Activated T-helper 1 cell treated with anti-CD3 and anti-CD28 coated beads, Interleukin-12 subunit alpha, Interleukin-12 subunit beta, Interleukin-2, Interleukin-4 antibody, amounts not matched to agents 30 ng/mL and 10 ng/mL and 1 ng/mL, durations not matched to agents 14 hours and 24 hours and 36 hours (primary cell): ENCODE measurements around the gene RAB11FIP4. TPM values are rescaled to one million over a fixed set of nuclear protein-coding genes. Genes with fewer than 3 reads are reported as not detected.
"Not testable (repeated sequence)": the region's sequence is repeated elsewhere in the genome, so short reads cannot be mapped to it uniquely, and the experiment has no call there.

Experiments
- DNase-seq: peaks from one replicate; pipeline ENCODE4 v3.0.0; 2021; ENCODE audit warnings: low spot score
- H3K27ac Mint-ChIP-seq: one replicate; pipeline ENCODE4 v1.8.0; 2021; ENCODE audit warnings: mild to moderate bottlenecking, mixed read lengths
- H3K27me3 Mint-ChIP-seq: one replicate; pipeline ENCODE4 v1.8.0; 2022; ENCODE audit warnings: mild to moderate bottlenecking, moderate library complexity, mixed read lengths; ENCODE audit not compliant: insufficient read depth
- H3K36me3 Mint-ChIP-seq: one replicate; pipeline ENCODE4 v1.8.0; 2021; ENCODE audit warnings: low read depth, mixed read lengths
- H3K4me1 Mint-ChIP-seq: one replicate; pipeline ENCODE4 v1.8.0; 2021; ENCODE audit warnings: low read depth, mixed read lengths
- H3K4me3 Mint-ChIP-seq: one replicate; pipeline ENCODE4 v1.8.0; 2021; ENCODE audit warnings: mild to moderate bottlenecking, moderate library complexity, mixed read lengths
- H3K9me3 Mint-ChIP-seq: one replicate; pipeline ENCODE4 v1.8.0; 2021; ENCODE audit warnings: mixed read lengths
- intact Hi-C: fragments of 100-400 bp; cut with micrococcal nuclease; formaldehyde crosslinking; loops from one replicate; pipeline ENCODE4 v1.15.1; 2024
- total RNA-seq: library from RNA; stranded (reverse); gene quantifications from 2 replicates; pipeline ENCODE4 v1.2.3, GENCODE V29; 2022

Gene RAB11FIP4
- total RNA-seq, 1 donor from 2014 or later: 28.7 TPM

DNA sequence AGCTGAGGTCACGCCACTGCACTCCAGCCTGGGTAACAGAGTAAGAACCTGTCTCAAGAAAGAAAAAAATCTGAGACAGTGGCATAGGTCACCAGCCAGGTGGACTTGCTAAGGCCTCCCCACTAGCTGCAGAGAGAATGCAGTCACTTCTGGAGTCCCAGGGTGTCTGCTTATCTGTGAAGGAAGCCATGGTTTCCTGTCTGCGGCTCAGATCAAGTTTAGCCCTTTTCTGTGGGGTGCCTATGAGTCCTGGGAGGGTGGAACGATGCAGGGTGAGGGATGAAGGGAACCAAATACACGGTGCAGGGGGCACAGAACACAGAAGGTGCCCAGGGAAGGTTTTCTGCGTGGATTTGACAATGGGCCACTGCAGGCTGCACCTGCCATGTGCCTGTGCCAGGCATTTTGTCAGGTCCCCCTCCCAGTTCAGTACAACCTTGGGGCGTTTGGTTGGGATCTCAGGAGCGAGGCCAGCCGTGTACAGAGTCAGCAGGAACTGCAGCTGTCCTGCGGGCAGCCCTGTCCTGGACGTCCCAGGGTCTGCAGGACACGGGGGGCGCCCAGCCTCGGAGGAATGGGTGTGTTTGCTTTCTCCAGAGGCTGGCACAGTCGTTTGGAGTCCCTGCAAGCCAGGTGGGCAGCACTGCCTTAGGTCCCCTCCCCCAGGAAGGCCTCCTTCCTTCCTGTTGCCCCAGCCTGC, 41.8 kb downstream of the RAB11FIP4 start:
- no peaks in the 10 kb centered on the region for H3K36me3 Mint-ChIP-seq
- peak; percentile 34 for DNase-seq
- H3K27me3 Mint-ChIP-seq: peaks cover 25% of the 10 kb centered on the region
- H3K27ac Mint-ChIP-seq: peak overlapping the region; percentile 35
- H3K4me1 Mint-ChIP-seq: peaks cover 7% of the 10 kb centered on the region
- peak overlapping the region; percentile 20 for H3K4me3 Mint-ChIP-seq
- intact Hi-C loops: no loop called here
- H3K9me3 Mint-ChIP-seq: no peaks in the 10 kb centered on the region

DNA sequence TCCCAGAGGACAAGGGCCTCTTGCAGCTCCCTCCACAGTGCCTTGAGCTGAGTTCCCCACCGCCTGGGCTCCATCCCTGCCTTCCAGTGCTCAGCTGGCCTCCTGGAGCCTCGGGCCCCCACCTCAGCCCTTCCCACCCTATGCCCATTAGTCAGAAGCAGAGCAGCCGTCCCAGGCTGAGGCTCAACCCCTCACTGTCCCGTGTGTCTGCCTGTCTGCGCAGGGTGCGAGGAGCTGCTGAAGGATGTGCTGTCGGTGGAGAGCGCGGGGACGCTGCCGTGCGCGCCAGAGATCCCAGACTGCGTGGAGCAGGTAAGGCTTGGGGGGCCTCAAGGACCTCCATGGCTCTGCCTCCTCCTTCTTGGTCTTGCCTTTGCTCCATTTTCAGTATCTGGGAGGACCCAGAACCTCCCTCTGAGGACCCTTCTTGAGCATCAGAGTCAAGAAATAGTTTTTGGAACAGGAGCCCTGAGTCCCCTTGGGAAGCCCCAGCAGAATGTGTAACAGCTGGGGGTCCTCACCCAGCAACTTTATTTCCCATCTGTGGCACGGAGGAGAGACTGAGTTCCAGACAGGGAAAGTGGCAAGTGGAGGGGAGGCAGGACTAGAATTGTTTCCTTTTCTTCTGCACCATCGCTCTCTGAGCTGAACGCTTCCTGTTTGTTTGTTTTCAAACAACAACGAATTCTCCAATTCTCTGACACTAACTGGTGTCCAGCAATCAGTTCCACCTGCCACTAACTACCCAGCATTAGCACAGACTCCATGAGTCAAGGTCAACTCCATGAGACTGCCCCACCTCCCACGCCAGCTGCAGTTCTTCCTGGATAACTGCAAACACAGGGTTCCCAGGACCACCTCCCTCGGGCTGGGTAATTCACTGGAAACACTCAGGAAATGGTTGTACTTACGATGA, 42.6 kb downstream of the RAB11FIP4 start:
- no peak for DNase-seq
- Mint-ChIP-seq H3K27me3 (peaks cover 28% of the 10 kb centered on the region), H3K4me1 (peaks cover 7% of the 10 kb centered on the region), H3K4me3 (no peak overlapping the region), H3K36me3 (no peaks in the 10 kb centered on the region), H3K9me3 (no peaks in the 10 kb centered on the region), H3K27ac (no peak overlapping the region)
- intact Hi-C loops: no loop called here

DNA sequence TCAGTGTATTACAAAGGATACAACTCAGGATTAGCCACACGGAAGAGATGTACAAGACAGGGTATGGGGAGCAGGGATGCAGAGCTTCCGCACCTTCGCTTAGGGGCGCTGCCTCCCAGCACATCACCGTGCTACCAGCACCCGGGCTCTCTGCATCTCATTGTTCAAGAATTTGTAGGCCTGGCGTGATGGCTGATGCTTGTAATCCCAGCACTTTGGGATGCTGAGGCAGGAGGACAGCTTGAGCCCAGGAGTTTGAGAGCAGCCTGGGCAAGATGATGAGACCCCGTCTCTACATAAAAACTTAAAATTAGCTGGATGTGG, 43.2 kb downstream of the RAB11FIP4 start:
- no peaks in the 10 kb centered on the region for H3K9me3 Mint-ChIP-seq
- H3K4me1 Mint-ChIP-seq: peaks cover 7% of the 10 kb centered on the region
- no peak overlapping the region for H3K4me3 Mint-ChIP-seq
- no peak overlapping the region for H3K27ac Mint-ChIP-seq
- intact Hi-C loops: loop anchor here (5.0 kb wide), 1 partner anchor 73 kb away; no protein-coding TSS in a partner anchor
- no peak for DNase-seq
- H3K27me3 Mint-ChIP-seq: peaks cover 28% of the 10 kb centered on the region
- H3K36me3 Mint-ChIP-seq: no peaks in the 10 kb centered on the region

DNA sequence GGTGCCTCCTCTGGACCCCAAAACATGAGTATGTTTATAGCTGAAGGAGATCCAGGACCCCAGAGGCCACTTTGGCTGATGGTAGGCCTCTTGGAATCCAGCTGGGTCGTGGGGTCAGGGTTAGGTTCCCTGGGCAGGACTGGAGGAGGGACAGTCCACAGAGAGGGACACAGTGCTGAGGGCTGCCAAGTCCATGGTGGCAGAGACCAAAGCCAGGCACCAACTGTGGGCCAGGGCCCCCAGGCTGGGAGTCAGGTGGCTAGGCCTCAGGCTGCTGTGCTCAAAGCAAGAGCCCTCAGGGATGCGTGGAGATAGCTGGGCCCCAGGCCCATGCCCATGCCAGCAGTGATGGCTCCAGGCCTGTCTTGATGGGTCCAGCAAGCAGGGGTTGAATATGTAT, 44.1 kb downstream of the RAB11FIP4 start:
- no peaks in the 10 kb centered on the region for H3K9me3 Mint-ChIP-seq

DNA sequence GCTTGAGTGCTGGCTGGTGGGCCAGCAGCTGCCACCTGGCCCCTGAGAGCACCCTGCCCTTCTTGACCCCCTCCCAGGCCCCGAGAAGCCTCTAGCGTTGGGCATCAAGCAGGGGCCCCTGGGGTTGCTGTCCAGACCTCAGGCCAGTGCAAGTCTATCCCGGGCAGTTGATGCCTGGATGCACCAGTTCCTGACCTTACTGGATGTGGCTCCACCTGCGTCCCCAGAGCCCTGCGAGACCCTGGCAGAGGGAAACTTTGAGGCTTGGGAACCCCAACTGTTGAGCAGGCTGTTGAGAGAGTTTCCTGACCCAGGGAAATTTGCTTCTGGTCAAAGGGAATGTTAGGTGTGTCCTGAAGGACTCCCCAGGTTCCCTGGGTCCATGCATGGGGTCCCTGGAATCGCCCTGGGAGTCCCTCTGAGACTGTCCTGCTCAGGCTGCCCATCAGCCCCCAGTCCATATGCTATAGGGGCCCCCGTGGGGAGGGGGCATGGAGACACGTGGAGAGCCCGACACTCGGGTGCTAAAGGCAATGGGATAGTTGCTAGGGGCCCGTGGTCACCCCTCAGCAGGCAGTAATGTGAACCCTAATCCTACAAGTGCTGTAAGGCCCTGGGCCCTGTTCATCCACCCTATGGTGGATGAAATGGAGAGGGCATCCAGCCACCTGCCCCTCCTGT, 46.4 kb downstream of the RAB11FIP4 start:
- Mint-ChIP-seq H3K9me3 (no peaks in the 10 kb centered on the region), H3K4me1 (peaks cover 6% of the 10 kb centered on the region), H3K27ac (no peak overlapping the region), H3K27me3 (peaks cover 21% of the 10 kb centered on the region), H3K4me3 (no peak overlapping the region), H3K36me3 (no peaks in the 10 kb centered on the region)
- DNase-seq: no peak
- intact Hi-C loops: loop anchor here (1.0 to 5.0 kb wide), 3 partner anchors 69 to 404 kb away; no protein-coding TSS in a partner anchor

More for the DNA sequence above, 44.1 kb downstream of the RAB11FIP4 start:
- no peak for DNase-seq
- Mint-ChIP-seq H3K36me3 (no peaks in the 10 kb centered on the region), H3K4me1 (peaks cover 7% of the 10 kb centered on the region), H3K27me3 (peaks cover 24% of the 10 kb centered on the region), H3K4me3 (no peak overlapping the region), H3K27ac (no peak overlapping the region)
- intact Hi-C loops: loop anchor here (5.0 kb wide), 1 partner anchor 72 kb away; no protein-coding TSS in a partner anchor

DNA sequence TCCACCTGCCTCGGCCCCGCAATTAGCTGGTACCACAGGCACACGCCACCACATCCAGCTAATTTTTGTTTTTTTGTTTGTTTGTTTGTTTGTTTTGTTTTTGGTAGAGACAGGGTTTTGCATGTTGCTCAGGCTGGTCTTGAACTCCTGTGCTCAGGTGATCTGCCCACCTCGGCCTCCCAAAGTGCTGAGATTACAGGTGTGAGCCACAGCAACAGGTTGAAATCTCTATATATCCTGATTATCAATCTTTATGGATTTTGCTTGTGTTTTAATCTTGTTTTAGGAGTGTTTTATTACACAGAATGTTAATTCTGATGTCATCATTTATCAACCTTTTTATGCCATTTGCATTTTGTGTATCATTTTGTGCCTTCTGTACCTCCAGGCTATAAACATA, 48.2 kb downstream of the RAB11FIP4 start:
- DNase-seq: no peak
- Mint-ChIP-seq H3K9me3 (no peaks in the 10 kb centered on the region), H3K27me3 (peaks cover 18% of the 10 kb centered on the region), H3K27ac (no peak overlapping the region), H3K4me3 (no peak overlapping the region), H3K36me3 (no peaks in the 10 kb centered on the region), H3K4me1 (peaks cover 7% of the 10 kb centered on the region)
- intact Hi-C loops: loop anchor here (5.0 kb wide), 1 partner anchor 68 kb away; no protein-coding TSS in a partner anchor

DNA sequence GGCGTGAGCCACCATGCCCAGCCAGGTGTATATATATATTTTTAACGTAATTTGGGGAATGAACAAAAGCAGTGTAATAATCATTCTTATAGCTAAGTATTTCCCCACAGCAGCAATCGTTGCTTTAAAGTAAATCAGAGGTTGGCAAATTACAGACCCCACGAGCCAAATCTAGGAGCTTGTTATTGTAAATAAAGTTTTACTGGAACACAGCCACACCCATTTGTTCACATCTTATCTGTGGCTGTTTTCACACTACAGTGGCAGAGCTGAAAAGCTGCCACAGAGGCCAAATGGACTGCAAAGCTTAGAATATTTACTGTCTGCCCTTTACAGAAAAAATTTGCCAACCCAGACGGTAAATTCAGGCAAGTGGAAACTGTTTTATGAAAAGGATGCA, 50.8 kb downstream of the RAB11FIP4 start:
- DNase-seq: no peak
- intact Hi-C loops: no loop called here
- no peak overlapping the region for H3K4me3 Mint-ChIP-seq
- H3K27me3 Mint-ChIP-seq: peaks cover 11% of the 10 kb centered on the region
- H3K9me3 Mint-ChIP-seq: no peaks in the 10 kb centered on the region
- H3K27ac Mint-ChIP-seq: no peak overlapping the region
- no peaks in the 10 kb centered on the region for H3K36me3 Mint-ChIP-seq
- peaks cover 7% of the 10 kb centered on the region for H3K4me1 Mint-ChIP-seq

DNA sequence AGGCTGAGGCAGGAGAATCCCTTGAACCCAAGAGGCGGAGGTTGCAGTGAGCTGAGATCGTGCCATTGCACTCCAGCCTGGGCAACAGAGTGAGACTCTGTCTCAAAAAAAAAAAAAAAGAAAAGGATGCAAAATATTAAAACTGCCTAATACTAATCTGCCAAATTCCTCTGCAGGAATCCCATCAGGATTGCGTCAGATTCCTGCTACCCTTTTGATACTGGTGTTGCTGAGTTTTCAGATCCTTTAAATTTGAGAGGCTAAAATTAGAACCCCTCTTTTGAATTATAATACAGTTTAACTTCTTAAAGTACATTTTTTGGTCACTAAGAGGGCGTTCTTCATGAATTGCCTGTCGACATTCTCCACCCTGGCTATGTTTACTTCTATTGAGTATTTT, 51.4 kb downstream of the RAB11FIP4 start:
- H3K9me3 Mint-ChIP-seq, H3K4me1 Mint-ChIP-seq, H3K27ac Mint-ChIP-seq, intact Hi-C loops, H3K4me3 Mint-ChIP-seq, DNase-seq, H3K36me3 Mint-ChIP-seq: not testable (repeated sequence)
- peaks cover 13% of the 10 kb centered on the region for H3K27me3 Mint-ChIP-seq

DNA sequence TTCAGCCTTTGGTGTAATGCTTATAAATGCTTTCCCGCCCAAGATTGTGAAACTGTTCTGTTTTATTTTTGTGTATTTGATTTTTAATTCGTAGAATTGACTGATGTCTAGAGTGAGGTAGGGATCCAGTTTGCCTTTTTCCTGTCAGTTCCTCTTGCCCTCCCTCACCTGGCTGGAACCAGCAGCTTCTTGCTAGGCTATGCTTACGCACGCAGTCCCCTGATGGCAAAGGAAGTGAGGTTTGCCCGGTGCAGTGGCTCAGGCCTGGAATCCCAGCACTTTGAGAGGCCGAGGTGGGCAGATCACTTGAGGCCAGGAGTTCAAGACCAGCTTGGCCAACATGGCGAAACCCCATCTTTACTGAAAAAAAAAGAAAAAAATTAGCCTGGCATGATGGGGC, 51.9 kb downstream of the RAB11FIP4 start:
- DNase-seq: no peak
- no peak overlapping the region for H3K27ac Mint-ChIP-seq
- no peaks in the 10 kb centered on the region for H3K9me3 Mint-ChIP-seq
- H3K36me3 Mint-ChIP-seq: no peaks in the 10 kb centered on the region
- intact Hi-C loops: no loop called here
- peaks cover 12% of the 10 kb centered on the region for H3K27me3 Mint-ChIP-seq
- H3K4me3 Mint-ChIP-seq: no peak overlapping the region
- H3K4me1 Mint-ChIP-seq: peaks cover 7% of the 10 kb centered on the region

DNA sequence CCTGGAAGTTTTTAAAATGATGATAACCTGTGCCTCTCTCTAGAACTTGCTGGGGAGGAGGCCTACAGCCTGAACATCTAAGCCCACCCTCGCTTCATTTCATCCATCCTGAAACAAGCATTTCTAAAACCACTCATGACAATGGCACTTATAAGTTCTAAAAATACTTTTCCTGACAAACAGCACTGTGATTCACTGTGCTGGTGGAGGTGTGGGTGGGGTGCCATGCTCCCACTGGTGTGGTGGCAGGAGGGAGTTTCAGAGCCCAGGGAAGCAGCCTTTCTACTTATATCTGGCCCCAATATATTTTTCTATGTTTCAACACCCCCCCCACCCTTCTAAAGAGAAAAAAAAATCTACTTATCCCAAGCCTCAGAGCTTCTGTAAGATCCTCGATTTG, 52.6 kb downstream of the RAB11FIP4 start:
- Mint-ChIP-seq H3K27me3 (peaks cover 10% of the 10 kb centered on the region), H3K9me3 (no peaks in the 10 kb centered on the region), H3K4me3 (no peak overlapping the region), H3K36me3 (no peaks in the 10 kb centered on the region), H3K4me1 (peaks cover 7% of the 10 kb centered on the region), H3K27ac (no peak overlapping the region)
- DNase-seq: no peak
- intact Hi-C loops: no loop called here

DNA sequence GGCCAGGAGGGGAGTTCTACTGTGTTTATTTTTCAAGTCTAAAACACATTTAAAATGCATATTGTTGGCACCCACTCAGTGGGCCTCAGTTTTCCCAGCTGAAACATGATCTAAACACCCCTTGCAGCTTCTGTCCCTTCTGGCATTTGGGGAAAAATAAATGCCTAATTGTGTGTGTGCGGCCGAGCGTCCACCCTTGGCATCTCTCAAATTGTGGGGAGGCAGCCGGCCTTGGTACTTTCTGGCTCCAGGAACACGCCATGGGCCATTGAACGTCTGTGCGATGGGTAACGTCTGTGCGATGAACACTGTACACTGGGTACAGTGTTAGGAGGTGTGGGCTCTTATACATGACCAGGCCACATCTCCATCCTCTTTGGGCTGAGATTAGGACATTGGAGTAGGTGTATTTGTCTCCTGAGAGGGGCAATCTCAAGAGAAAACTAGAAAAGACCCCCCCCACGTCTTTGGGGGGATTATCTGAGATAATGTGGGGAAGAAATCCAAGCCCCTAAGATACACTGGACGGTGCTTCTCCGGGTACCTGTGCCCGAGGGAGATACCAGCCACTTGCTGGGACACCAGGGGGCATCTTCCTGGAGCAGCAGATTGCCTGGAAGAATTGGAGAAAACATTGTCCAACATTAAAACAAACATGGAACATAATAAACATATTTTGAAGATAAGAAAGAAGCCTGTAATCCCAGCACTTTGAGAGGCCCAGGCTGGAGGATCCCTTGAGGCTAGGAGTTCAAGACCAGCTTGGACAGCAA, 54.9 kb downstream of the RAB11FIP4 start:
- Mint-ChIP-seq H3K4me1 (peaks cover 7% of the 10 kb centered on the region), H3K4me3 (no peak overlapping the region), H3K9me3 (no peaks in the 10 kb centered on the region), H3K27ac (no peak overlapping the region), H3K36me3 (no peaks in the 10 kb centered on the region), H3K27me3 (peaks cover 9% of the 10 kb centered on the region)
- DNase-seq: no peak
- intact Hi-C loops: no loop called here

DNA sequence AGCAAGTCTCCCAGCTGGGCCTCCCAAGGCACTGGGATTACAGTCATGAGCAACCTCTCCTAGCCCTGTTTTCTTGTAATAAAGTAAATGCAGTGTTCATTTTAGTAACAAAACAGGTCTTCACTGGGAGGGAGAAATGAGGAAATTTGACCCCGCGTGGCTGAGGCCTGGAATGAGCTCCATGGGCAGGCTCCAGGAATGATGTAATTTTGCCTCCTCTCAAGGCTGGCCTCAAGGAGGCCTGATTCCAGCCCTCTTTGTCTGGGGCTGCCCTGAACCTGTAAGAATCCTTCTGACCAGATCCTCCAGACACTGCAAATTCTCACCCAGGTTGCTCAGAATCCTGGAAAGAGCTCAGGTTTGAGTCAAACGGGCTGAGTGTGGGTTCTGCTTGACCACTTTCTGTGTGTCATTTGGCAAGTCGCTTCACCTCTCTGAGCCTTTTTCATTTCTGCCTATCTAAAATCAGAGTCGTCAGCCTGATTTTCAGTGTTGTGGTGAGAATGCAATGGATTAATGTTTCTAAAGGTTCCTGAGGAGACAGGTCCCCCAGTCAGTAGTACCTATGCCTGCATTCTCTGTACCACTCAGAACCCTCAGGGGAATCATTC, 57.1 kb downstream of the RAB11FIP4 start:
- Mint-ChIP-seq H3K27ac (no peak overlapping the region), H3K36me3 (no peaks in the 10 kb centered on the region), H3K27me3 (peaks cover 7% of the 10 kb centered on the region), H3K4me3 (no peak overlapping the region), H3K9me3 (no peaks in the 10 kb centered on the region), H3K4me1 (peaks cover 7% of the 10 kb centered on the region)
- intact Hi-C loops: no loop called here
- no peak for DNase-seq
